ENCODE measurements around the gene HBQ1.
"Not testable (repeated sequence)": the region's sequence is repeated elsewhere in the genome, so short reads cannot be mapped to it uniquely, and the experiment has no call there.

HBQ1 gene

DNA sequence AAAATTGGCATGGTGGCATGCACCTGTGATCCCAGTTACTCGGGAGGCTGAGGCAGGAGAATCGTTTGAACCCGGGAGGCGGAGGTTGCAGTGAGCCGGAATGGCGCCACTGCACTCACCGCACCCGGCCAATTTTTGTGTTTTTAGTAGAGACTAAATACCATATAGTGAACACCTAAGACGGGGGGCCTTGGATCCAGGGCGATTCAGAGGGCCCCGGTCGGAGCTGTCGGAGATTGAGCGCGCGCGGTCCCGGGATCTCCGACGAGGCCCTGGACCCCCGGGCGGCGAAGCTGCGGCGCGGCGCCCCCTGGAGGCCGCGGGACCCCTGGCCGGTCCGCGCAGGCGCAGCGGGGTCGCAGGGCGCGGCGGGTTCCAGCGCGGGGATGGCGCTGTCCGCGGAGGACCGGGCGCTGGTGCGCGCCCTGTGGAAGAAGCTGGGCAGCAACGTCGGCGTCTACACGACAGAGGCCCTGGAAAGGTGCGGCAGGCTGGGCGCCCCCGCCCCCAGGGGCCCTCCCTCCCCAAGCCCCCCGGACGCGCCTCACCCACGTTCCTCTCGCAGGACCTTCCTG lies at the start of gene HBQ1:
TSS of gene HBQ1 (plus strand) at position 359 of the 575 bp plus-strand sequence. CDS start at position 387, 28 bp downstream.
- no peak for DNase-seq

DNA sequence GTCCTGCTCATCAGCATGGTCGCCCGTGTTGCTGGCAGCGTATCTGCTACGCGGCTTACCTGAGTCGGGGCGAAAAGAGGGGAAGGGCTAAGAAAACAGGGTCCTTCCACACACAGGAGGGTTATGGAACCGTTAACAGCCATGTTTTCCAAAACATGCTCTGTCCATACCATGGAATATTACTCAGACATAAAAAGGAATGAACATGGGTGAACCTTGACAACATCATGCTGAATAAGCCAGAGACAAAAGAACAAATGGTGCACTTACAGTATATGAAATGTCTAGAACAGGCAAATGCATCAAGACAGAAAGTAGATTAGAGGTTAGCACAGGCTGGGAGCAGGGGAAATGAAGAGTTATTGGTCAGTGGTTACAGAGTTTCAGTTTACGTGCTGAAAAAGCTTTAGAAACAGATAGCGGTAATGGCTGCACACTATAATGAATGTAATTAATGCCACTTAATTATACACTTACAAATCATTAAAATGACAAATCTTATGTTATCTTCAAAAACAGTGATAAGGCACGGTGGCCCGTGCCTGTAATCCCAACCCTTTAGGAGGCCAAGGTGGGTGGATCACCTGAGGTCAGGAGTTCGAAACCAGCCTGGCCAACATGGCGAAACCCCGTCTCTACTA lies 49.6 kb upstream of the HBQ1 start:
- DNase-seq: no peak

GRCh38 chr16:132120-132519 lies 48.1 kb upstream of the HBQ1 start:
- no peak for DNase-seq

DNA sequence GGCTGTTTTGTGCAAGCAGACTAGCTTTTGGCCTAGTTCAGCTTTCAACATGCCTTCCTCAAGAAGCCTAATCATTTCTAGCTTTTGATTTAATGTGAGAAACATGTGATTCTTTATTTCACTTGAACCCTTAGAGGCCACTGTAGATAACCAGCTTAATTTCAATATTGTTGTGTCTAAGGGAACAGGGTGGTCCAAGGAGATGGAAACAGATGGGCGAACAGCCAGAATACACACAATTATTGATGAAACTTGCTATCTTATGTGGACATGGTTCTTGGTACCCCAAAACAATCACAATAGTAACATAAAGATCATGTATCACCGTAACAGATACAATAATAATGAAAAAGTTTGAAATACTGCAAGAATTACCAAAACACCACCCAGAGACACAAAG lies 46.5 kb upstream of the HBQ1 start:
- DNase-seq: no peak

DNA sequence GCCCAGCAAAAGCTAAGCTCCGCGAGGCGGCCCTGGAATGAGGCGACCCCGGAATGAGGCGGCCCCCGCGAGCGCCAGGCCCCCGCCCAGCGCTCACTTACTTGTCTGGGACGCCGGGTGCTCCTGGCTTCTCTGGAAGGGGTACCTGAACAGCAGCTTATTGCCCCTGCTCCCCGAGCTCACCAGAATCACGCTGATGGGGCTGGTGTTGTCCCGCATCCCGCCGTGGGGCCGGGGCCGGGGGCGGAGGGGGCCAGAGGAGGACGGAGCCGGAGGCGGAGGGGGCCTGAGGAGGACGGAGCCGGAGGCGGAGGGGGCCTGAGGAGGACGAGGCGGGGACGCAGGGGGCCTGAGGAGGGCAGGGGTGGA lies 42.2 kb upstream of the HBQ1 start:
- no peak for DNase-seq

- no peak for DNase-seq
Measured at GRCh38 chr16:140175-140857, 39.9 kb upstream of the HBQ1 start.

DNA sequence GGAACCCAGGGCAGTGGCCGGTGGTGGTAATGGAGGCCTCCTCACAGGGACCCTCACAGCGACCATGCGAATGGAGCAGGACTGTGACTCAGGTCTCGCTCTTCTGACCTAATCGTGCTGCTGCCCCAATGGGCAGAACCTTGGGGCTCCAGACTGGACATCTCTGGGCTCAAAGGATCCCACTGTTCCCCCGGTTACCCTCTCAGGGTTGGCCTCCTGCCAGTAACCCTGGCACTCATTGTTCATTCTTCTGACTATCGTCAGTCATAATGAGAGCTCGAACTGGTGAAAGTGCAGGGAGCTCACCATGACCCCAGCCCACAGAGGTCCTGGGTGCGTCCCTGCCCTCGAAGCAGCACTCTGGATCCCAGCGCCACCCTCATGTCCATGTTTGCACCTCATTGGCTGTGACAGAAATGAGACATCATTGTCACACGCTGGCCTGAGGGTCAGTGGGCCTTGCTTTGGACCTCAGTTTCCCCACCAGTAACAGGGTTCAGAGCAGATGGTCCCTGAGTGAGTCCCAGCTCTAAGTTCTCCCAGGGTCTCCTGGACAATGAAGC lies 37.8 kb upstream of the HBQ1 start:
- no peak for DNase-seq

- DNase-seq: no peak
Measured at GRCh38 chr16:143047-143446, 37.2 kb upstream of the HBQ1 start.

GRCh38 chr16:143456-143855 lies 36.8 kb upstream of the HBQ1 start:
- no peak for DNase-seq

DNA sequence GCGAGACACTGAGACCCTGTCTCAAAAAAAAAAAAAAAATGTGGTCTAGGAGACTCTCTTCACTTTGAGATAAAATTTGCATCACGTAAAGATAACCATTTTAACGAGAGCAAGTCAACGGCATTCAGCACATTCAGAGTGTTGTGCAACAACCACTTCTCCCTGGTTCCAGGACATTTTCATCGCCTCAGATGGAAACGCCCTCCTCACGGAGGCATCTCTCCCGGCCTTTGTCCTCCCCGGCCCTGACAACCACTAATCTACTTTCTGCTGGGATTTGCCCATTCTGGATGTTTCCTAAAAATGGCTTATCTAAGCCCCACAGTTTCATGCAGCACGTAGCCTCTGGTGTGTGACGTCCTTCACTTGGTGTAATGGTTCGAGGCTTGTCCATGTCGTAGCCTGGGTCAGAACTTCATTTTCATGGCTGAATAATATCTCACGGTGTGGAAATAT lies 35.4 kb upstream of the HBQ1 start:
- DNase-seq: no peak

DNA sequence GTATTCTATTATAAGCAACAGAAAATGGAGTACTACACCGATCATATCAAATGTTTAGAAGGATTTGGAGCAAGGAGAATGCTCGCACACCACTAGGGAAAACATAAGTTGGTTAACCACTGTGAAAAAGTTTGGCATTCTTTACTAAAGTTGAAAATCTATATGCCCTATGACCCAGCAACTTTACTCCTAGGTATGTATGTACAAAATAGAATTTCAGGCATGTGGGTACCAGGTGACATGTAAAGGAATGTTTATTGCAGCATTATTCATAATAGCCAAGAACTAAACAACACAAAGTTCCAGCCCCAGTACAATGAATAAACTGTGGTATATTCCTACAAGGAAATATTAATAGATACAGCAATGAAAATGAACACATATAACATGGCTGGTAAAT lies 33.6 kb upstream of the HBQ1 start:
- DNase-seq: no peak

- no peak for DNase-seq
Measured at GRCh38 chr16:149024-149660, 31.1 kb upstream of the HBQ1 start.

- no peak for DNase-seq
Measured at GRCh38 chr16:152141-153128, 27.8 kb upstream of the HBQ1 start, which contains the start of gene HBZ. TSS of gene HBZ (plus strand) at chr16:152644. CDS start at chr16:152910, 266 bp downstream.

DNA sequence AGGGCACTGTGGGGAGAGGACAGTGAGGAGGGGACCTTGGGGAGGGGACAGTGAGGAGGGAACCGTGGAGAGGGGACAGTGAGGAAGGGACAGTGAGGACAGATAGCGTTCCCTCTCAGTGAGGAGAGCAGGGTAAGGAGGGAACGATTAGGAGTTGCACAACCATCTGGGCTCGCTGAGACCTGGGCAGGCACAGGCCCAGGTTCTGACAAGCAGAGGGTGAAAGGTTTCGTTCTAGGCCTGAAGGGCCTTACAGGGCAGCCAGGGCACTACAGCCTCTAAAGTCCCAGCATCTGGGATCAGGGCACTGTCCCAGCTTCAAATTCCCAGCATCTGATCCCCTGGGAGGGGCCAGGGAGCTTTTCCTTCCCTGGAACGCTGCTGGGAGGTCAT lies 27.1 kb upstream of the HBQ1 start:
- DNase-seq: not testable (repeated sequence)

DNA sequence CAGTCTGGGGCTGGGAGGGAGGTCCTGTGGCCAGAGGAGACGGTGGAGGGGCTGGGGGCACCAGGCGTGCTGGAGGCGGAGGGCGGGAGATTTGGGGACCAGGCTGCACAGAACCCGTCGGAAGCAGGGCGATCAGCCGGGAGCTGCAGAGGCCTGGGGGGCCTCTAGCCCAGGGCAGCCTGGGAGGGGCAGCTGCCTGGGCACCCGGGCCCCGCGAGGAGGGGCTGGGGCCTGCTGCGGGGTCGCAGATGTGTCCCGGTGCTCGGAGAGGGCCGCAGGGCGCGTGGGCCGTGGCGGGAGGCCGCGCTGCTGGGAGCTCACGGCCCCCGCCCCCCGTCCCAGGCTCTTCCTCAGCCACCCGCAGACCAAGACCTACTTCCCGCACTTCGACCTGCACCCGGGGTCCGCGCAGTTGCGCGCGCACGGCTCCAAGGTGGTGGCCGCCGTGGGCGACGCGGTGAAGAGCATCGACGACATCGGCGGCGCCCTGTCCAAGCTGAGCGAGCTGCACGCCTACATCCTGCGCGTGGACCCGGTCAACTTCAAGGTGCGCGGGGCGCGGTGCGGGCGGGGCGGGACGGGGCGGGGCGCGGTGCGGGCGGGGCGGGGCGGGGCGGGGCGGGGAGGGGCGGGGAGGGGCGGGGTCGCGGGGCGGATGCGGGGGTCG lies 26.6 kb upstream of the HBQ1 start:
- DNase-seq: not testable (repeated sequence)

GRCh38 chr16:154217-155030 lies 25.8 kb upstream of the HBQ1 start:
- DNase-seq: no peak

- DNase-seq: no peak
Measured at GRCh38 chr16:155031-155398, 25.2 kb upstream of the HBQ1 start.

DNA sequence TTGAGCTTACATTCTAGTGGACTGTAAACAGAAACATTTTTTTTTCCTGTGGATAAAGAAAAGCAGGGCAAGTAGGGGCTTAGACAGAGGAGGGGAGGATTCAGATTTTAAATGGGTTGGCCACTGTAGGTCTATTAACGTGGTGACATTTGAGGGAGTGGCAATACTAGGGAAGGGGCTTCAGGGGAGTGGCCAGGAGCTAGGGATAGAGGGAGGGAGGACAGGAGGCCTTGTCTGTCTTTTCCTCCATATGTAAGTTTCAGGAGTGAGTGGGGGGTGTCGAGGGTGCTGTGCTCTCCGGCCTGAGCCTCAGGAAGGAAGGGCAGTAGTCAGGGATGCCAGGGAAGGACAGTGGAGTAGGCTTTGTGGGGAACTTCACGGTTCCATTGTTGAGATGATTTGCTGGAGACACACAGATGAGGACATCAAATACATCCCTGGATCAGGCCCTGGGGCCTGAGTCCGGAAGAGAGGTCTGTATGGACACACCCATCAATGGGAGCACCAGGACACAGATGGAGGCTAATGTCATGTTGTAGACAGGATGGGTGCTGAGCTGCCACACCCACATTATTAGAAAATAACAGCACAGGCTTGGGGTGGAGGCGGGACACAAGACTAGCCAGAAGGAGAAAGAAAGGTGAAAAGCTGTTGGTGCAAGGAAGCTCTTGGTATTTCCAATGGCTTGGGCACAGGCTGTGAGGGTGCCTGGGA lies 21.0 kb upstream of the HBQ1 start:
- DNase-seq: no peak

GRCh38 chr16:160242-160641 lies 20.0 kb upstream of the HBQ1 start:
- not testable (repeated sequence) for DNase-seq

DNA sequence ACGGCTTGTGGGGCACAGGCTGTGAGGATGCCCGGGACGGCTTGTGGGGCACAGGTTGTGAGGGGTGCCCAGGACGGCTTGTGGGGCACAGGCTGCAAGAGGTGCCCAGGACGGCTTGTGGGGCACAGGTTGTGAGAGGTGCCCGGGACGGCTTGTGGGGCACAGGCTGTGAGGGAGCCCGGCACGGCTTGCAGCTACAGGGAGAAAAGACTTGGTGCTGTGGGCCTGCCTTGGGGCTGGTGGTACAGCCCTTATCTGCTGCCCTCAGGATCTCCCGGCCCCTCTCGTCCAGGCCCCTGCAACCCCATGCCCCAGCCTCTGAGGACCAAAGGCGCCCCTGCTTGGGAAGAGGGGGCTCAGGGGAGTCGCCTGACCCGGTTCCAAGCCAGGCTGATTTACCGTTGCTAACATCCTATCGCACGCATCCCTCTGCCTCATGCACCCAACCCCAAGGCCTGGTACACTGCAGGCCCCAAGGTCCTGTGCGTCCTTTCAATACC lies 19.5 kb upstream of the HBQ1 start:
- no peak for DNase-seq
